SK-N-SH (cell line): Measurements from ENCODE around the gene KCNK15. TPM values are rescaled to one million over a fixed set of nuclear protein-coding genes. Genes with fewer than 3 reads are reported as not detected.

ENCODE experiments used
- CTCF ChIA-PET: fragments of 300-600, 350-600 bp; formaldehyde crosslinking; extraction: SDS; loops from one replicate; lab custom pipeline; 2021; lab: Yijun Ruan, JAX
- POLR2A ChIA-PET: fragments of 350-600 bp; sonication (Branson Sonifier 250); formaldehyde crosslinking; extraction: SDS; loops from one replicate; lab custom pipeline; 2020; ENCODE audit warnings: antibody characterized with exemption, inconsistent platforms; lab: Yijun Ruan, JAX
- DNase-seq: peaks from one replicate; pipeline ENCODE4 v3.0.0; 2012
- H2AFZ ChIP-seq: fragments of 200-600 bp; sonication (generic); 2 replicates; pipeline ENCODE4 v1.8.1; 2016; ENCODE audit warnings: antibody characterized with exemption, mild to moderate bottlenecking, low read depth
- H3F3A ChIP-seq: fragments of 200-600 bp; sonication (generic); replicated peaks from 2 replicates; pipeline ENCODE3; 2016; ENCODE audit warnings: antibody characterized with exemption, mild to moderate bottlenecking; ENCODE audit not compliant: insufficient read depth
- H3K27ac ChIP-seq, 2 experiments: fragments of 200-500 bp in 1 of 2; fragments of 200-600 bp in 1 of 2; sonication (Bioruptor generic) in 1 of 2; sonication (generic), shearing (Covaris generic) in 1 of 2; 2 replicates each; pipeline versions ENCODE4 v1.5.1 to v1.6.1; 2014 to 2016; ENCODE audit warnings: low read depth in 2 of 2, inconsistent platforms in 1 of 2, low read length in 1 of 2, mild to moderate bottlenecking in 1 of 2, mixed read lengths in 1 of 2
- H3K27me3 ChIP-seq: fragments of 200-600 bp; sonication (generic), shearing (Covaris generic); 2 replicates; pipeline ENCODE4 v1.6.1; 2016; ENCODE audit warnings: mixed run types; ENCODE audit not compliant: insufficient read depth
- H3K36me3 ChIP-seq, 2 experiments: fragments of 200-500 bp in 1 of 2; fragments of 200-600 bp in 1 of 2; sonication (Bioruptor generic) in 1 of 2; sonication (generic) in 1 of 2; replicated peaks in 1 of 2; 2 replicates each; pipeline versions ENCODE3 to v1.5.1; 2014 to 2016; ENCODE audit warnings: low read length in 1 of 2, mild to moderate bottlenecking in 1 of 2; ENCODE audit not compliant: insufficient read depth in 2 of 2, control insufficient read depth in 1 of 2
- H3K4me1 ChIP-seq, 2 experiments: fragments of 200-500 bp in 1 of 2; fragments of 200-600 bp in 1 of 2; sonication (Bioruptor generic) in 1 of 2; sonication (generic), shearing (Covaris generic) in 1 of 2; 2 replicates each; pipeline versions ENCODE4 v1.5.1 to v1.6.1; 2014 to 2016; ENCODE audit warnings: low read depth in 1 of 2, low read length in 1 of 2, mixed run types in 1 of 2; ENCODE audit not compliant: insufficient read depth in 2 of 2, control insufficient read depth in 1 of 2
- H3K4me2 ChIP-seq: fragments of 200-600 bp; sonication (generic), shearing (Covaris generic); 2 replicates; pipeline ENCODE4 v1.6.1; 2017; ENCODE audit warnings: mixed run types
- H3K4me3 ChIP-seq, 2 experiments: fragments of 200-500 bp in 1 of 2; fragments of 200-600 bp in 1 of 2; sonication (Bioruptor generic) in 1 of 2; sonication (generic), shearing (Covaris generic) in 1 of 2; 2 replicates each; pipeline versions ENCODE4 v1.5.1 to v1.8.1; 2014 to 2016; ENCODE audit warnings: low read depth in 2 of 2, inconsistent platforms in 1 of 2, low read length in 1 of 2, mild to moderate bottlenecking in 1 of 2, mixed read lengths in 1 of 2, moderate library complexity in 1 of 2
- H3K79me2 ChIP-seq: fragments of 200-600 bp; sonication (generic); 2 replicates; pipeline ENCODE4 v1.8.1; 2017; ENCODE audit warnings: mild to moderate bottlenecking; ENCODE audit not compliant: insufficient read depth
- H3K9ac ChIP-seq: fragments of 200-600 bp; sonication (generic); 2 replicates; pipeline ENCODE4 v1.6.1; 2017; ENCODE audit warnings: mixed run types
- H3K9me2 ChIP-seq: fragments of 200-600 bp; sonication (generic); 2 replicates; pipeline ENCODE4 v1.6.1; 2017; ENCODE audit warnings: mixed run types
- H3K9me3 ChIP-seq: fragments of 200-600 bp; sonication (generic); 2 replicates; pipeline ENCODE4 v1.6.1; 2017; ENCODE audit warnings: mixed run types, mild to moderate bottlenecking, moderate library complexity
- H4K20me1 ChIP-seq: fragments of 200-600 bp; sonication (generic); 2 replicates; pipeline ENCODE4 v1.6.1; 2017; ENCODE audit warnings: mild to moderate bottlenecking, mixed run types; ENCODE audit not compliant: insufficient read depth
- ELF1 ChIP-seq: IDR thresholded peaks from 2 replicates; pipeline ENCODE4 v1.4.0; 2012
- FOSL2 ChIP-seq: IDR thresholded peaks from 2 replicates; pipeline ENCODE4 v1.4.0; 2012; ENCODE audit warnings: low read depth, mild to moderate bottlenecking, moderate library complexity, borderline replicate concordance
- FOXM1 ChIP-seq: IDR thresholded peaks from 2 replicates; pipeline ENCODE4 v1.4.0; 2012; ENCODE audit warnings: low read depth, mild to moderate bottlenecking
- GABPA ChIP-seq: IDR thresholded peaks from 2 replicates; pipeline ENCODE4 v1.4.0; 2012; ENCODE audit warnings: low read depth, mild to moderate bottlenecking
- GATA2 ChIP-seq: sonication (generic); formaldehyde crosslinking; IDR thresholded peaks from 2 replicates; pipeline ENCODE4 v1.5.0; 2020; ENCODE audit warnings: mild to moderate bottlenecking, missing genetic modification reagents
- JUND ChIP-seq: IDR thresholded peaks from 2 replicates; pipeline ENCODE4 v1.4.0; 2012
- POLR2AphosphoS5 ChIP-seq: IDR thresholded peaks from 2 replicates; pipeline ENCODE4 v1.6.1; 2012; ENCODE audit warnings: low read depth, low read length
- SIN3A ChIP-seq: IDR thresholded peaks from 2 replicates; pipeline ENCODE4 v1.6.1; 2012; ENCODE audit warnings: low read depth, mild to moderate bottlenecking, low read length, moderate library complexity, borderline replicate concordance
- TEAD4 ChIP-seq: IDR thresholded peaks from 2 replicates; pipeline ENCODE4 v1.4.0; 2012; ENCODE audit warnings: mild to moderate bottlenecking, borderline replicate concordance; ENCODE audit not compliant: insufficient read depth
- YY1 ChIP-seq: IDR thresholded peaks from 2 replicates; pipeline ENCODE4 v1.4.0; 2012; ENCODE audit warnings: low read depth, mild to moderate bottlenecking
- WGBS: methylation state at CpG from one replicate; pipeline ENCODE4 v1.1.6; 2017; ENCODE audit warnings: low lambda C conversion rate; 5-methylcytosine and 5-hydroxymethylcytosine counted together
- polyA plus RNA-seq, 3 experiments: library from polyadenylated mRNA; depleted of rRNA; stranded (reverse); fragments of >200 nt; gene quantifications; 2 replicates each; pipeline ENCODE4 v1.2.3, GENCODE V29; 2012
- TF ChIP-seq, protein P1 (sequence below): IDR thresholded peaks from 2 replicates; pipeline ENCODE4 v1.4.0; 2012; ENCODE audit warnings: low read depth
- TF ChIP-seq, protein P2 (sequence below): fragments of 150-350 bp; IDR thresholded peaks from 2 replicates; pipeline ENCODE4 v1.6.1; 2016; ENCODE audit warnings: mild to moderate bottlenecking, low read depth, low read length
- TF ChIP-seq, protein P3 (sequence below): IDR thresholded peaks from 2 replicates; pipeline ENCODE4 v1.4.0; 2012; ENCODE audit warnings: low read depth, borderline replicate concordance

The KCNK15 gene
- polyA plus RNA-seq, 1 of the 3 experiments (the other 2 are of a cell fraction) = 0.02 TPM

DNA sequence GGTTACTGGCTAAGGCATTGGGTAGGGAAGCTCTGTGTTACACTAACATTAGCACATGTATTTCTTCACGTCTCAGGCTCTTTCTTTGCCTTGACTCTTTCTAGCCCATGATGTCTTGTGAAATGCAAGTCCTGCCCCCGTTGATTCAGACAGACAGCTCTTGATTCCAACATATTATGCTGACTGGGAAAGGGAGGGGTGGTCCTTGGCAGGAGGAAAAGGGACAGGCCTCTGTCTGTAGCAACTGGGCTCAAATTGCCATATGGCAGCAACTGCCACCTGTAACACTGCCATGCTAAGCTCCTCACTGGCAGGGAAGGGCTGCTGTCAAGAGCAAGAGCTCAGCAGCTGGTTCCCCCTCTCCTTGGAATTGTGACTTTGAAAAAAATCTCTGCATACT is 5.7 kb upstream of the KCNK15 start:
- no peaks in the 10 kb centered on the region for H3K36me3 ChIP-seq
- DNase-seq = no peak
- TF ChIP-seq FOXM1 = no peak
- TF ChIP-seq, all 33 proteins: peak for 0
- H3K9ac ChIP-seq = no peak overlapping the region
- no peak overlapping the region for H3K4me2 ChIP-seq
- H2AFZ ChIP-seq = no peak overlapping the region
- ChIA-PET CTCF (interaction anchor here (0.6 to 4.7 kb wide), 4 partner anchors 22 to 56 kb away, joined by 3 to 63 read pairs (median 4); no protein-coding TSS in a partner anchor), POLR2A (no interaction called here)
- no peaks in the 10 kb centered on the region for H3F3A ChIP-seq
- H3K79me2 ChIP-seq = no peaks in the 10 kb centered on the region
- H3K4me3 ChIP-seq = no peak overlapping the region
- peaks cover 0 to 29% of the 10 kb centered on the region in 2 experiments; a peak in 1 of 4 replicates for H3K4me1 ChIP-seq
- no peaks in the 10 kb centered on the region for H3K9me3 ChIP-seq
- WGBS = 50% methylated on average over 2 of the region's 2 CpGs
- no peaks in the 10 kb centered on the region for H4K20me1 ChIP-seq
- H3K27me3 ChIP-seq = peaks cover 8% of the 10 kb centered on the region; the same call in 1 of the 2 replicates
- H3K27ac ChIP-seq = peak overlapping the region in 1 of 2 experiments; percentile 9; a peak in 1 of 4 replicates
- no peaks in the 10 kb centered on the region for H3K9me2 ChIP-seq

DNA sequence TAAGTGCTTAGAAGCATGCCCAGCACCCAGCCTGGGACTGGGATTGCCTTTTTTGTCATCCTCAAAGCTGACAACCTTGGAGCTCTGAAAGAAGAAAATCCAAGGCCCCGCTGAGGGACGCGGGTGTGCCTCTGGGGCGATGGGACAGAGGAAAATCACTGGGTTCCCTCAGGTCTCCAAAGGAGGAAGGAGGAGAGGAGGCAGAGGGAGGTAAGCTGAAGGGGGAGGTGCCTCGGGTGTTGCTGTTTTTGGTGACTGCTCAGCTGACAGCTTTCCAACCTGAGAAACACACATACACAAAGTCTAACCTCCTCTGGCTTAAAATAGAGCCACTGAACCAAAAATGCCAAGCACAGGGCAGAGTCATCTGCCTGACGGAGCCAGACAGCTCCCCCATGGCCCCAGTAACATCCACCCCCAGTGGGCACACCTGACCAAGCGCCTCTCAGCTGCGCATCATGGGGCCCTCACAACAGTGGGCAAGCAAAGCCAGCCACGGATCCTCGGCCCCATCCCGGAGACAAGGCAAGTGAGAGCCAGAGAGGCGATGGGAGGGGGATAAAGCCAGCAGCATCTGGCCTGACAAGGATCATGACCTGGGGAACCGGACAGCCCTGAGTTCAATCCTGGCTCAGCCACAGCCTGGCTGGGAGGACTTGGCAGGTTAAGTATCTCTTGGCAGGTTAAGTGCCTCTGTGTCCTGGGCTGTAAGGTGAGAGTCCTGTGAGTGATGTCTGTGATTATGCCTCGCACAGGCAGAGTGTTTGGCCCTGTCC is 3.2 kb upstream of the KCNK15 start:
- no peak for DNase-seq
- Histone ChIP-seq H3K9me2 (no peaks in the 10 kb centered on the region), H3K4me2 (no peak overlapping the region)
- CTCF ChIA-PET = interaction anchor here (0.9 to 4.7 kb wide), 3 partner anchors 44 to 125 kb away, joined by 3 to 26 read pairs (median 7); no protein-coding TSS in a partner anchor
- TF ChIP-seq SIN3A = no peak
- TF ChIP-seq JUND = no peak
- no peak for TF ChIP-seq ELF1
- TF ChIP-seq, all 33 proteins: peak for 0
- H3K9me3 ChIP-seq = no peaks in the 10 kb centered on the region
- H3K79me2 ChIP-seq = no peaks in the 10 kb centered on the region
- H4K20me1 ChIP-seq = no peaks in the 10 kb centered on the region
- peaks cover 6 to 47% of the 10 kb centered on the region in 2 experiments; a peak in 3 of 4 replicates for H3K4me1 ChIP-seq
- H3K9ac ChIP-seq = no peak overlapping the region
- POLR2A ChIA-PET = no interaction called here
- H3K4me3 ChIP-seq = no peak overlapping the region
- 73% methylated on average over 7 of the region's 14 CpGs for WGBS
- H3F3A ChIP-seq = peaks cover 10% of the 10 kb centered on the region
- no peak overlapping the region for H2AFZ ChIP-seq
- peaks cover 19% of the 10 kb centered on the region for H3K27me3 ChIP-seq
- no peak overlapping the region for H3K27ac ChIP-seq
- no peaks in the 10 kb centered on the region for H3K36me3 ChIP-seq

DNA sequence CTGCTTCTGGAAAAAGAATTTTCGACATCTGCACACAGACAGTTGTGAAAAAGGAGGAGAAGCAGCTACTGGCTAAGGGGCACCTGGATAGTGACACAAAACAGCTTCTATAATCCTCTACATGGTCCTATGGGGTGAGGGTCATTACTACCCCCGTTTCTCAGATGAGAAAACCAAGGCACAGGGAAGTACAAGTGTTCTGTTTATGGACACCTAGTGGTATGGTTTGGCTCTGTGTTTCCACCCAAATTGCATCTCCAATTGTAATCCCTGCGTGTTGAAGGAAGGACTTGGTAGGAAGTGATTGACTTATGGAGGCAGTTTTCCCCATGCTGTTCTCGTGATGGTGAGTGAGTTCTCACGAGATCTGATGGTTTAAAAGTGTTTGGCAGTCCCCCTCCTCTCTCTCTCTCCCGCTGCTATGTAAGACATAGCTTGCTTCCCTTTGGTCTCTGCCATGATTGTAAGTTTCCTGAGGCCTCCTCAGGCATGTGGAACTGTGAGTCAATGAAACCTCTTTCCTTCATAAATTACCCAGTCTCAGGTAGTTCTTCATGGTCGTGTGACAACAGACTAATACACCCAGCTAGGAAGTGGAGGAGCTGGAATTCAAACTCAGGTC is 2.5 kb upstream of the KCNK15 start:
- Histone ChIP-seq H3K9me3 (no peaks in the 10 kb centered on the region), H3K4me1 (peaks cover 6 to 45% of the 10 kb centered on the region in 2 experiments; a peak in 3 of 4 replicates), H3F3A (peaks cover 11% of the 10 kb centered on the region), H3K9ac (no peak overlapping the region), H3K79me2 (no peaks in the 10 kb centered on the region), H3K4me3 (no peak overlapping the region), H3K27ac (no peak overlapping the region), H3K27me3 (peaks cover 19% of the 10 kb centered on the region), H3K9me2 (no peaks in the 10 kb centered on the region), H2AFZ (no peak overlapping the region), H3K4me2 (no peak overlapping the region), H4K20me1 (no peaks in the 10 kb centered on the region), H3K36me3 (no peaks in the 10 kb centered on the region)
- 65% methylated on average over 7 of the region's 7 CpGs for WGBS
- ChIA-PET CTCF (interaction anchor here (0.9 to 4.7 kb wide), 5 partner anchors 11 to 124 kb away, joined by 3 to 26 read pairs (median 3); no protein-coding TSS in a partner anchor), POLR2A (no interaction called here)
- DNase-seq = no peak
- TF ChIP-seq TEAD4 = no peak
- TF ChIP-seq YY1 = no peak
- TF ChIP-seq, protein P1, sequence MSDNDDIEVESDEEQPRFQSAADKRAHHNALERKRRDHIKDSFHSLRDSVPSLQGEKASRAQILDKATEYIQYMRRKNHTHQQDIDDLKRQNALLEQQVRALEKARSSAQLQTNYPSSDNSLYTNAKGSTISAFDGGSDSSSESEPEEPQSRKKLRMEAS = no peak
- TF ChIP-seq FOXM1 = no peak
- TF ChIP-seq POLR2AphosphoS5 = no peak
- no peak for TF ChIP-seq GATA2
- TF ChIP-seq, protein P2, sequence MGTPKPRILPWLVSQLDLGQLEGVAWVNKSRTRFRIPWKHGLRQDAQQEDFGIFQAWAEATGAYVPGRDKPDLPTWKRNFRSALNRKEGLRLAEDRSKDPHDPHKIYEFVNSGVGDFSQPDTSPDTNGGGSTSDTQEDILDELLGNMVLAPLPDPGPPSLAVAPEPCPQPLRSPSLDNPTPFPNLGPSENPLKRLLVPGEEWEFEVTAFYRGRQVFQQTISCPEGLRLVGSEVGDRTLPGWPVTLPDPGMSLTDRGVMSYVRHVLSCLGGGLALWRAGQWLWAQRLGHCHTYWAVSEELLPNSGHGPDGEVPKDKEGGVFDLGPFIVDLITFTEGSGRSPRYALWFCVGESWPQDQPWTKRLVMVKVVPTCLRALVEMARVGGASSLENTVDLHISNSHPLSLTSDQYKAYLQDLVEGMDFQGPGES = no peak
- TF ChIP-seq, protein P3, sequence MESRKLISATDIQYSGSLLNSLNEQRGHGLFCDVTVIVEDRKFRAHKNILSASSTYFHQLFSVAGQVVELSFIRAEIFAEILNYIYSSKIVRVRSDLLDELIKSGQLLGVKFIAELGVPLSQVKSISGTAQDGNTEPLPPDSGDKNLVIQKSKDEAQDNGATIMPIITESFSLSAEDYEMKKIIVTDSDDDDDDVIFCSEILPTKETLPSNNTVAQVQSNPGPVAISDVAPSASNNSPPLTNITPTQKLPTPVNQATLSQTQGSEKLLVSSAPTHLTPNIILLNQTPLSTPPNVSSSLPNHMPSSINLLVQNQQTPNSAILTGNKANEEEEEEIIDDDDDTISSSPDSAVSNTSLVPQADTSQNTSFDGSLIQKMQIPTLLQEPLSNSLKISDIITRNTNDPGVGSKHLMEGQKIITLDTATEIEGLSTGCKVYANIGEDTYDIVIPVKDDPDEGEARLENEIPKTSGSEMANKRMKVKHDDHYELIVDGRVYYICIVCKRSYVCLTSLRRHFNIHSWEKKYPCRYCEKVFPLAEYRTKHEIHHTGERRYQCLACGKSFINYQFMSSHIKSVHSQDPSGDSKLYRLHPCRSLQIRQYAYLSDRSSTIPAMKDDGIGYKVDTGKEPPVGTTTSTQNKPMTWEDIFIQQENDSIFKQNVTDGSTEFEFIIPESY = no peak
- no peak for TF ChIP-seq FOSL2
- TF ChIP-seq GABPA = no peak
- TF ChIP-seq JUND = no peak
